ENCODE data around the gene RAB29.

The RAB29 gene

GRCh38 chr1:205719015-205719414, 56.3 kb downstream of the RAB29 start:
- no peak for DNase-seq
